DMS 273 treated with DMSO at 0.1 percent for 48 hours (cell line): ENCODE results near the gene SLC13A2.
"Not testable (repeated sequence)": the region's sequence is repeated elsewhere in the genome, so short reads cannot be mapped to it uniquely, and the experiment has no call there.

Experiments used
- DNase-seq: peaks from one replicate; lab custom pipeline; 2025; lab: John Stamatoyannopoulos, UW

The SLC13A2 gene

GRCh38 chr17:28473542-28473941, at the start of gene SLC13A2:
TSS of gene SLC13A2 (plus strand) at chr17:28473644. CDS start at chr17:28473713, 69 bp downstream.
- DNase-seq = no peak

- no peak for DNase-seq
These were observed 48.2 kb upstream of the SLC13A2 start for GRCh38 chr17:28425206-28425605.

- DNase-seq = peak; percentile 36
These were observed 47.3 kb upstream of the SLC13A2 start for GRCh38 chr17:28426081-28426519.

- DNase-seq = peak; percentile 93
These were observed 46.1 kb upstream of the SLC13A2 start for GRCh38 chr17:28427371-28427770.

GRCh38 chr17:28427982-28428381, 45.5 kb upstream of the SLC13A2 start:
- DNase-seq = not testable (repeated sequence)

GRCh38 chr17:28433721-28434120, 39.7 kb upstream of the SLC13A2 start:
- DNase-seq = no peak

GRCh38 chr17:28434326-28434725, 39.1 kb upstream of the SLC13A2 start:
- DNase-seq = not testable (repeated sequence)

- no peak for DNase-seq
These were observed 29.4 kb upstream of the SLC13A2 start for GRCh38 chr17:28443901-28444638.

GRCh38 chr17:28446716-28447395, 26.6 kb upstream of the SLC13A2 start:
- no peak for DNase-seq

- no peak for DNase-seq
These were observed 26.1 kb upstream of the SLC13A2 start for GRCh38 chr17:28447396-28447760.

- no peak for DNase-seq
These were observed 23.6 kb upstream of the SLC13A2 start for GRCh38 chr17:28449859-28450258.

GRCh38 chr17:28457890-28458289, 15.6 kb upstream of the SLC13A2 start:
- DNase-seq = no peak

GRCh38 chr17:28458881-28459280, 14.6 kb upstream of the SLC13A2 start:
- not testable (repeated sequence) for DNase-seq

- no peak for DNase-seq
These were observed 12.5 kb upstream of the SLC13A2 start for GRCh38 chr17:28460901-28461300.

GRCh38 chr17:28466001-28466400, 7.4 kb upstream of the SLC13A2 start:
- DNase-seq = no peak

- no peak for DNase-seq
These were observed 6.9 kb upstream of the SLC13A2 start for GRCh38 chr17:28466521-28467048.

- DNase-seq = no peak
These were observed 5.9 kb upstream of the SLC13A2 start for GRCh38 chr17:28467456-28468025.

- not testable (repeated sequence) for DNase-seq
These were observed 5.3 kb upstream of the SLC13A2 start for GRCh38 chr17:28468033-28468735.

- no peak for DNase-seq
These were observed 4.7 kb upstream of the SLC13A2 start for GRCh38 chr17:28468781-28469180.

GRCh38 chr17:28469376-28469775, 4.1 kb upstream of the SLC13A2 start:
- DNase-seq = no peak

GRCh38 chr17:28470266-28470913, 3.1 kb upstream of the SLC13A2 start:
- no peak for DNase-seq

- no peak for DNase-seq
These were observed 2.5 kb upstream of the SLC13A2 start for GRCh38 chr17:28470914-28471366.
